ENCODE data around the gene ACSBG1.

Gene ACSBG1

GRCh38 chr15:78193731-78194567 lies 40.4 kb downstream of the ACSBG1 start:
- H3K27me3 ChIP-seq (ENCODE audit: control insufficient read depth in 1 of 2, insufficient read depth in 2 of 2, low read length in 2 of 2) = no peaks in the 10 kb centered on the region
- no peak overlapping the region for H3K9ac ChIP-seq (ENCODE audit: low read length)
- no peaks in the 10 kb centered on the region for H3K36me3 ChIP-seq (ENCODE audit: insufficient read depth, low read length)
- no peaks in the 10 kb centered on the region for H3K4me1 ChIP-seq (ENCODE audit: insufficient read depth, low read length)
- H3K27ac ChIP-seq (ENCODE audit: low read depth, low read length) = no peak overlapping the region
- H3K9me3 ChIP-seq (ENCODE audit: low read length) = no peaks in the 10 kb centered on the region
- H3K4me3 ChIP-seq (ENCODE audit: low read depth in 1 of 2, low read length in 2 of 2) = no peak overlapping the region

GRCh38 chr15:78192826-78193594 lies 41.4 kb downstream of the ACSBG1 start:
- Histone ChIP-seq H3K4me3 (ENCODE audit: low read depth in 1 of 2, low read length in 2 of 2) (no peak overlapping the region), H3K9ac (ENCODE audit: low read length) (no peak overlapping the region), H3K9me3 (ENCODE audit: low read length) (no peaks in the 10 kb centered on the region), H3K36me3 (ENCODE audit: insufficient read depth, low read length) (no peaks in the 10 kb centered on the region), H3K27ac (ENCODE audit: low read depth, low read length) (no peak overlapping the region), H3K27me3 (ENCODE audit: control insufficient read depth in 1 of 2, insufficient read depth in 2 of 2, low read length in 2 of 2) (no peaks in the 10 kb centered on the region), H3K4me1 (ENCODE audit: insufficient read depth, low read length) (no peaks in the 10 kb centered on the region)

GRCh38 chr15:78182821-78183220 lies 51.5 kb downstream of the ACSBG1 start:
- Histone ChIP-seq H3K4me1 (ENCODE audit: insufficient read depth, low read length) (no peaks in the 10 kb centered on the region), H3K27me3 (ENCODE audit: control insufficient read depth in 1 of 2, insufficient read depth in 2 of 2, low read length in 2 of 2) (no peaks in the 10 kb centered on the region), H3K36me3 (ENCODE audit: insufficient read depth, low read length) (no peaks in the 10 kb centered on the region), H3K4me3 (ENCODE audit: low read depth in 1 of 2, low read length in 2 of 2) (no peak overlapping the region), H3K9me3 (ENCODE audit: low read length) (no peaks in the 10 kb centered on the region), H3K9ac (ENCODE audit: low read length) (no peak overlapping the region), H3K27ac (ENCODE audit: low read depth, low read length) (no peak overlapping the region)

- no peak overlapping the region for H3K27ac ChIP-seq (ENCODE audit: low read depth, low read length)
- no peaks in the 10 kb centered on the region for H3K9me3 ChIP-seq (ENCODE audit: low read length)
- no peaks in the 10 kb centered on the region for H3K4me1 ChIP-seq (ENCODE audit: insufficient read depth, low read length)
- H3K27me3 ChIP-seq (ENCODE audit: control insufficient read depth in 1 of 2, insufficient read depth in 2 of 2, low read length in 2 of 2) = no peaks in the 10 kb centered on the region
- H3K36me3 ChIP-seq (ENCODE audit: insufficient read depth, low read length) = no peaks in the 10 kb centered on the region
- H3K4me3 ChIP-seq (ENCODE audit: low read depth in 1 of 2, low read length in 2 of 2) = no peak overlapping the region
- H3K9ac ChIP-seq (ENCODE audit: low read length) = no peak overlapping the region
Observed at GRCh38 chr15:78182336-78182700, 52.0 kb downstream of the ACSBG1 start.

GRCh38 chr15:78179906-78180305 lies 54.5 kb downstream of the ACSBG1 start:
- H3K27me3 ChIP-seq (ENCODE audit: control insufficient read depth in 1 of 2, insufficient read depth in 2 of 2, low read length in 2 of 2) = no peaks in the 10 kb centered on the region
- H3K27ac ChIP-seq (ENCODE audit: low read depth, low read length) = no peak overlapping the region
- H3K4me3 ChIP-seq (ENCODE audit: low read depth in 1 of 2, low read length in 2 of 2) = no peak overlapping the region
- H3K9me3 ChIP-seq (ENCODE audit: low read length) = no peaks in the 10 kb centered on the region
- H3K36me3 ChIP-seq (ENCODE audit: insufficient read depth, low read length) = no peaks in the 10 kb centered on the region
- H3K9ac ChIP-seq (ENCODE audit: low read length) = no peak overlapping the region
- H3K4me1 ChIP-seq (ENCODE audit: insufficient read depth, low read length) = no peaks in the 10 kb centered on the region

- Histone ChIP-seq H3K9me3 (ENCODE audit: low read length) (no peaks in the 10 kb centered on the region), H3K4me3 (ENCODE audit: low read depth in 1 of 2, low read length in 2 of 2) (no peak overlapping the region), H3K4me1 (ENCODE audit: insufficient read depth, low read length) (no peaks in the 10 kb centered on the region), H3K9ac (ENCODE audit: low read length) (no peak overlapping the region), H3K27ac (ENCODE audit: low read depth, low read length) (no peak overlapping the region), H3K36me3 (ENCODE audit: insufficient read depth, low read length) (no peaks in the 10 kb centered on the region), H3K27me3 (ENCODE audit: control insufficient read depth in 1 of 2, insufficient read depth in 2 of 2, low read length in 2 of 2) (no peaks in the 10 kb centered on the region)
Observed at GRCh38 chr15:78179286-78179840, 55.0 kb downstream of the ACSBG1 start.

- no peaks in the 10 kb centered on the region for H3K36me3 ChIP-seq (ENCODE audit: insufficient read depth, low read length)
- no peak overlapping the region for H3K4me3 ChIP-seq (ENCODE audit: low read depth in 1 of 2, low read length in 2 of 2)
- no peaks in the 10 kb centered on the region for H3K4me1 ChIP-seq (ENCODE audit: insufficient read depth, low read length)
- no peaks in the 10 kb centered on the region for H3K9me3 ChIP-seq (ENCODE audit: low read length)
- H3K27ac ChIP-seq (ENCODE audit: low read depth, low read length) = no peak overlapping the region
- no peaks in the 10 kb centered on the region for H3K27me3 ChIP-seq (ENCODE audit: control insufficient read depth in 1 of 2, insufficient read depth in 2 of 2, low read length in 2 of 2)
- H3K9ac ChIP-seq (ENCODE audit: low read length) = no peak overlapping the region
Observed at GRCh38 chr15:78178064-78178463, 56.3 kb downstream of the ACSBG1 start.

- Histone ChIP-seq H3K4me1 (ENCODE audit: insufficient read depth, low read length) (no peaks in the 10 kb centered on the region), H3K27ac (ENCODE audit: low read depth, low read length) (no peak overlapping the region), H3K9ac (ENCODE audit: low read length) (no peak overlapping the region), H3K27me3 (ENCODE audit: control insufficient read depth in 1 of 2, insufficient read depth in 2 of 2, low read length in 2 of 2) (no peaks in the 10 kb centered on the region), H3K9me3 (ENCODE audit: low read length) (no peaks in the 10 kb centered on the region), H3K4me3 (ENCODE audit: low read depth in 1 of 2, low read length in 2 of 2) (no peak overlapping the region), H3K36me3 (ENCODE audit: insufficient read depth, low read length) (peaks cover 2% of the 10 kb centered on the region)
Observed at GRCh38 chr15:78177447-78177873, 56.9 kb downstream of the ACSBG1 start.

- Histone ChIP-seq H3K27me3 (ENCODE audit: control insufficient read depth in 1 of 2, insufficient read depth in 2 of 2, low read length in 2 of 2) (no peaks in the 10 kb centered on the region), H3K9ac (ENCODE audit: low read length) (no peak overlapping the region), H3K4me1 (ENCODE audit: insufficient read depth, low read length) (no peaks in the 10 kb centered on the region), H3K36me3 (ENCODE audit: insufficient read depth, low read length) (peaks cover 21% of the 10 kb centered on the region), H3K9me3 (ENCODE audit: low read length) (no peaks in the 10 kb centered on the region), H3K27ac (ENCODE audit: low read depth, low read length) (no peak overlapping the region), H3K4me3 (ENCODE audit: low read depth in 1 of 2, low read length in 2 of 2) (no peak overlapping the region)
Observed at GRCh38 chr15:78175330-78175729, 59.0 kb downstream of the ACSBG1 start.

GRCh38 chr15:78174401-78174800 lies 60.0 kb downstream of the ACSBG1 start:
- Histone ChIP-seq H3K36me3 (ENCODE audit: insufficient read depth, low read length) (peaks cover 30% of the 10 kb centered on the region), H3K4me1 (ENCODE audit: insufficient read depth, low read length) (no peaks in the 10 kb centered on the region), H3K9me3 (ENCODE audit: low read length) (no peaks in the 10 kb centered on the region), H3K9ac (ENCODE audit: low read length) (no peak overlapping the region), H3K27me3 (ENCODE audit: control insufficient read depth in 1 of 2, insufficient read depth in 2 of 2, low read length in 2 of 2) (no peaks in the 10 kb centered on the region), H3K4me3 (ENCODE audit: low read depth in 1 of 2, low read length in 2 of 2) (no peak overlapping the region), H3K27ac (ENCODE audit: low read depth, low read length) (no peak overlapping the region)

- no peaks in the 10 kb centered on the region for H3K27me3 ChIP-seq (ENCODE audit: control insufficient read depth in 1 of 2, insufficient read depth in 2 of 2, low read length in 2 of 2)
- no peaks in the 10 kb centered on the region for H3K9me3 ChIP-seq (ENCODE audit: low read length)
- no peak overlapping the region for H3K4me3 ChIP-seq (ENCODE audit: low read depth in 1 of 2, low read length in 2 of 2)
- H3K9ac ChIP-seq (ENCODE audit: low read length) = no peak overlapping the region
- no peaks in the 10 kb centered on the region for H3K4me1 ChIP-seq (ENCODE audit: insufficient read depth, low read length)
- no peak overlapping the region for H3K27ac ChIP-seq (ENCODE audit: low read depth, low read length)
- peaks cover 51% of the 10 kb centered on the region for H3K36me3 ChIP-seq (ENCODE audit: insufficient read depth, low read length)
Observed at GRCh38 chr15:78171864-78172472, 62.4 kb downstream of the ACSBG1 start.
